Naive thymus-derived CD4-positive, alpha-beta T cell (primary cell): ENCODE data around the gene SEL1L3. TPM values are rescaled to one million over a fixed set of nuclear protein-coding genes. Genes with fewer than 3 reads are reported as not detected.

ENCODE experiments used
- ATAC-seq: fragments of 150-1000 bp; cut with Tn5 transposase; 2 replicates; pipeline ENCODE4 v1.10.0; 2021; ENCODE audit warnings: mild to moderate bottlenecking, moderate library complexity
- CTCF ChIA-PET: fragments of 350-600 bp; sonication (Branson Sonifier 250); formaldehyde crosslinking; loops from one replicate; lab custom pipeline; 2021; ENCODE audit warnings: antibody characterized with exemption; lab: Charles Lee
- POLR2A ChIA-PET: fragments of 350-600 bp; sonication (Branson Sonifier 250); formaldehyde crosslinking; loops from one replicate; lab custom pipeline; 2021; ENCODE audit warnings: antibody characterized with exemption, inconsistent platforms; lab: Charles Lee
- DNase-seq, 9 donors: peaks; one replicate each; pipeline versions ENCODE4 v3.0.0 to v3.0.0-alpha.2; 2020 to 2022; ENCODE audit warnings: mixed read lengths in 1 of 9
- H3K27ac ChIP-seq: one replicate; pipeline ENCODE4 v1.7.0; 2013; ENCODE audit warnings: mild to moderate bottlenecking, low read depth, low read length, moderate library complexity
- H3K27me3 ChIP-seq, 2 donors: one replicate each; pipeline ENCODE4 v1.7.0; 2013; ENCODE audit warnings: low read length in 2 of 2, mild to moderate bottlenecking in 2 of 2, moderate library complexity in 2 of 2; ENCODE audit not compliant: control insufficient read depth in 2 of 2, insufficient read depth in 2 of 2
- H3K36me3 ChIP-seq, 3 experiments: 1 replicate in 2 of 3; 2 replicates in 1 of 3; pipeline ENCODE4 v1.7.0; 2013; ENCODE audit warnings: low read length in 3 of 3, mild to moderate bottlenecking in 3 of 3, moderate library complexity in 1 of 3; ENCODE audit not compliant: insufficient read depth in 3 of 3, control insufficient read depth in 2 of 3
- H3K4me1 ChIP-seq, 2 donors: one replicate each; pipeline ENCODE4 v1.7.0; 2013; ENCODE audit warnings: low read length in 2 of 2, mild to moderate bottlenecking in 2 of 2, moderate library complexity in 1 of 2; ENCODE audit not compliant: control insufficient read depth in 2 of 2, insufficient read depth in 2 of 2
- H3K4me3 ChIP-seq: 2 replicates; pipeline ENCODE4 v1.7.0; 2013; ENCODE audit warnings: mild to moderate bottlenecking, low read length
- H3K9me3 ChIP-seq, 3 experiments: 1 replicate in 2 of 3; 2 replicates in 1 of 3; pipeline ENCODE4 v1.7.0; 2013; ENCODE audit warnings: low read length in 3 of 3; ENCODE audit not compliant: control insufficient read depth in 2 of 3
- H3K27ac Mint-ChIP-seq, 9 donors: one replicate each; pipeline ENCODE4 v1.8.0; 2020 to 2022; ENCODE audit warnings: mixed read lengths in 9 of 9, mild to moderate bottlenecking in 8 of 9, moderate library complexity in 5 of 9, inconsistent platforms in 2 of 9
- H3K27me3 Mint-ChIP-seq, 5 donors: one replicate each; pipeline ENCODE4 v1.8.0; 2021 to 2022; ENCODE audit warnings: mixed read lengths in 5 of 5, mild to moderate bottlenecking in 1 of 5
- H3K36me3 Mint-ChIP-seq, 5 donors: one replicate each; pipeline ENCODE4 v1.8.0; 2020 to 2022; ENCODE audit warnings: mixed read lengths in 5 of 5, mild to moderate bottlenecking in 3 of 5, inconsistent platforms in 1 of 5
- H3K4me1 Mint-ChIP-seq, 7 donors: one replicate each; pipeline ENCODE4 v1.8.0; 2020 to 2022; ENCODE audit warnings: mixed read lengths in 7 of 7, mild to moderate bottlenecking in 3 of 7, inconsistent platforms in 1 of 7
- H3K4me3 Mint-ChIP-seq, 10 donors: one replicate each; pipeline ENCODE4 v1.8.0; 2020 to 2022; ENCODE audit warnings: mild to moderate bottlenecking in 10 of 10, mixed read lengths in 10 of 10, moderate library complexity in 6 of 10, inconsistent platforms in 2 of 10
- H3K9me3 Mint-ChIP-seq, 11 donors: one replicate each; pipeline ENCODE4 v1.8.0; 2020 to 2022; ENCODE audit warnings: mixed read lengths in 11 of 11, mild to moderate bottlenecking in 4 of 11, inconsistent platforms in 1 of 11, moderate library complexity in 1 of 11
- intact Hi-C, 2 donors: fragments of 100-400 bp; cut with micrococcal nuclease; formaldehyde crosslinking; loops; one replicate each; pipeline ENCODE4 v1.15.1; 2023
- polyA plus RNA-seq, 2 donors: library from polyadenylated mRNA; unstranded; fragments of 300-500 nt; fragmentation: Illumina TruSeq; gene quantifications; one replicate each; pipeline ENCODE4 v1.2.3, GENCODE V29; 2021
- total RNA-seq, 6 experiments: library from RNA in 5 of 6; stranded (reverse) in 5 of 6; gene quantifications; 1 replicate in 5 of 6; 2 replicates in 1 of 6; pipeline ENCODE4 v1.2.3 and lab custom pipeline; 2021 to 2026

The SEL1L3 gene
- total and polyA plus RNA-seq, 7 experiments from 2014 or later: 15.9 to 55.8 (median 42.3) TPM

DNA sequence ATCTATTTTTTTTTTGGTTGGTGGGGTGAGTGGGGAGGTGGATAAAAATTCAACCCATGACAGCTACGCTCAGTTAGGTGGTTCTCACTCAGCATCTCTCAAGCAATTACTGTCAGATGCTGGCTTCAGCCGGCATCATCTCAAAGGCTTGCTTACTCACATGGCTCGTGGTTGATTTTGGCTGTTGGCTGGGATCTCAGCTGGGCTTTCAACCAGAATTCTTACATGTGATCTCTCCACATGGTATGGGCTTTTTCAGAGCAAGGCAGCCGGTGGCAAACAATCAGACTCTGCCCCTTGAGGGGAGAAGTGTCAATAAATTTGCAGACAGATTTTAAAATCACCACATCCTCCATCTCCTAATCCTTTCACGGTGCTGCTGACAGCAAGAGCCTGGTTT, 159.9 kb downstream of the SEL1L3 start:
- H3K36me3 ChIP-seq: no peaks in the 10 kb centered on the region
- no peaks in the 10 kb centered on the region for H3K4me1 ChIP-seq
- H3K4me3 Mint-ChIP-seq: no peak overlapping the region
- H3K36me3 Mint-ChIP-seq: no peaks in the 10 kb centered on the region
- no peak overlapping the region for H3K4me3 ChIP-seq
- H3K27ac Mint-ChIP-seq: no peak overlapping the region
- no peak overlapping the region for H3K27ac ChIP-seq
- H3K27me3 Mint-ChIP-seq: no peaks in the 10 kb centered on the region
- ChIA-PET POLR2A (no interaction called here), CTCF (no interaction called here)
- ATAC-seq (no peak), DNase-seq (no peak)
- no peaks in the 10 kb centered on the region for H3K9me3 ChIP-seq
- intact Hi-C loops: no loop called here
- peaks cover 0 to under 1% (median 0%) of the 10 kb centered on the region in 11 donors for H3K9me3 Mint-ChIP-seq
- no peaks in the 10 kb centered on the region for H3K4me1 Mint-ChIP-seq
- H3K27me3 ChIP-seq: no peaks in the 10 kb centered on the region

- intact Hi-C loops: no loop called here
- peaks cover 0 to 5% (median 0%) of the 10 kb centered on the region in 5 donors for H3K27me3 Mint-ChIP-seq
- CTCF ChIA-PET: no interaction called here
Observed at GRCh38 chr4:25700661-25701060, 162.1 kb downstream of the SEL1L3 start.

GRCh38 chr4:25697516-25697915, 165.3 kb downstream of the SEL1L3 start:
- H3K4me3 ChIP-seq: no peak overlapping the region
- no peaks in the 10 kb centered on the region for H3K36me3 ChIP-seq
- H3K9me3 ChIP-seq: no peaks in the 10 kb centered on the region
- peaks cover 0 to 1% (median 0%) of the 10 kb centered on the region in 7 donors for H3K4me1 Mint-ChIP-seq
- intact Hi-C loops: no loop called here
- ChIA-PET CTCF (no interaction called here), POLR2A (no interaction called here)
- H3K27me3 Mint-ChIP-seq: peaks cover 0 to 9% (median 0%) of the 10 kb centered on the region in 5 donors
- ATAC-seq (no peak), DNase-seq (no peak)
- H3K27ac Mint-ChIP-seq: no peak overlapping the region
- H3K36me3 Mint-ChIP-seq: no peaks in the 10 kb centered on the region
- H3K9me3 Mint-ChIP-seq: peaks cover 0 to 4% (median 2%) of the 10 kb centered on the region in 11 donors
- no peaks in the 10 kb centered on the region for H3K27me3 ChIP-seq
- no peaks in the 10 kb centered on the region for H3K4me1 ChIP-seq
- H3K27ac ChIP-seq: no peak overlapping the region
- no peak overlapping the region for H3K4me3 Mint-ChIP-seq

More at GRCh38 chr4:25700661-25701060, 162.1 kb downstream of the SEL1L3 start:
- Histone ChIP-seq H3K4me1 (no peaks in the 10 kb centered on the region), H3K36me3 (no peaks in the 10 kb centered on the region), H3K27ac (no peak overlapping the region), H3K9me3 (no peaks in the 10 kb centered on the region), H3K4me3 (no peak overlapping the region), H3K27me3 (no peaks in the 10 kb centered on the region)
- ATAC-seq (no peak), DNase-seq (no peak)
- peaks cover 0 to 3% (median 0%) of the 10 kb centered on the region in 11 donors for H3K9me3 Mint-ChIP-seq
- no peak overlapping the region for H3K27ac Mint-ChIP-seq
- H3K36me3 Mint-ChIP-seq: no peaks in the 10 kb centered on the region
- H3K4me3 Mint-ChIP-seq: no peak overlapping the region
- POLR2A ChIA-PET: no interaction called here
- no peaks in the 10 kb centered on the region for H3K4me1 Mint-ChIP-seq

Other genes starting within 250 kb of the SEL1L3 start
- gene SLC34A2, start 207.1 kb downstream of the SEL1L3 start, total RNA-seq: not detected
- not detected for gene SLC34A2, start 207.1 kb downstream of the SEL1L3 start, polyA plus RNA-seq
- gene SMIM20, start 51.2 kb upstream of the SEL1L3 start, total RNA-seq: 10 to 100 TPM; 11.6 to 22.8 (median 14.5) TPM
- gene SMIM20, start 51.2 kb upstream of the SEL1L3 start, polyA plus RNA-seq: 10 to 100 TPM; 50.6 to 67.5 TPM